HCT116 (cell line): ENCODE measurements around the gene NAXE. TPM values are rescaled to one million over a fixed set of nuclear protein-coding genes. Genes with fewer than 3 reads are reported as not detected.
A peak's percentile ranks its signal among the peaks of the same experiment; 100 is the strongest.

Source experiments
- ATAC-seq: fragments of 200-7000 bp; cut with Tn5 transposase; 2 replicates; pipeline ENCODE4 v1.9.1; 2020; ENCODE audit warnings: mild to moderate bottlenecking, moderate library complexity
- BruUV-seq: library from RNA; stranded (reverse); fragments of 400-500 nt; replicated peaks from 2 replicates; lab custom pipeline; 2021; lab: Mats Ljungman, UMichigan
- CTCF ChIA-PET: fragments of 300-600 bp; sonication (Branson Sonifier 250); formaldehyde crosslinking; loops from one replicate; lab custom pipeline; 2021; ENCODE audit warnings: antibody characterized with exemption; lab: Charles Lee
- POLR2A ChIA-PET: fragments of 300-600, 350-600 bp; sonication (Branson Sonifier 250); formaldehyde crosslinking; loops from one replicate; lab custom pipeline; 2021; ENCODE audit warnings: antibody characterized with exemption; lab: Charles Lee
- RAD21 ChIA-PET, 2 experiments: fragments of 300-600 bp; sonication (Branson Sonifier 250); formaldehyde crosslinking; loops; one replicate each; lab custom pipeline; 2023; ENCODE audit warnings: low total read pairs in 2 of 2; ENCODE audit not compliant: uncharacterized antibody in 2 of 2, unreplicated experiment in 2 of 2, low non-redundant PET in 1 of 2; lab: Charles Lee
- DNase-seq: peaks from one replicate; pipeline ENCODE4 v3.0.0-alpha.2; 2010; ENCODE audit warnings: low read depth, low spot score
- H2AFZ ChIP-seq: fragments of 200-600 bp; shearing (Covaris generic), sonication (generic); 2 replicates; pipeline ENCODE4 v1.6.1; 2017; ENCODE audit warnings: low read depth, mixed run types, mixed read lengths, antibody characterized with exemption, low read length; ENCODE audit not compliant: poor library complexity, severe bottlenecking
- H3K27ac ChIP-seq: 2 replicates; pipeline ENCODE4 v1.5.1; 2012; ENCODE audit warnings: low read depth, low read length
- H3K27me3 ChIP-seq: fragments of 200-600 bp; sonication (generic); 2 replicates; pipeline ENCODE4 v1.6.1; 2016; ENCODE audit warnings: mixed run types, low read length, mixed read lengths; ENCODE audit not compliant: insufficient read depth
- H3K36me3 ChIP-seq, 2 experiments: fragments of 200-500 bp in 1 of 2; fragments of 200-600 bp in 1 of 2; sonication (Bioruptor generic) in 1 of 2; sonication (generic) in 1 of 2; 2 replicates each; pipeline versions ENCODE4 v1.5.1 to v1.6.1; 2014 to 2016; ENCODE audit warnings: low read length in 2 of 2, inconsistent platforms in 1 of 2, mixed read lengths in 1 of 2, mixed run types in 1 of 2; ENCODE audit not compliant: insufficient read depth in 2 of 2, control insufficient read depth in 1 of 2
- H3K4me1 ChIP-seq, 2 experiments: fragments of 200-600 bp in 1 of 2; sonication (generic) in 1 of 2; 2 replicates each; pipeline versions ENCODE4 v1.5.1 to v1.6.1; 2012 to 2017; ENCODE audit warnings: low read length in 2 of 2, inconsistent platforms in 1 of 2, mild to moderate bottlenecking in 1 of 2, mixed read lengths in 1 of 2, mixed run types in 1 of 2, moderate library complexity in 1 of 2; ENCODE audit not compliant: insufficient read depth in 2 of 2, control insufficient read depth in 1 of 2
- H3K4me2 ChIP-seq: fragments of 200-600 bp; sonication (generic); 2 replicates; pipeline ENCODE4 v1.6.1; 2017; ENCODE audit warnings: mixed run types, low read length, mixed read lengths
- H3K4me3 ChIP-seq, 2 experiments: fragments of 200-600 bp in 1 of 2; sonication (generic) in 1 of 2; replicated peaks in 1 of 2; 2 replicates each; pipeline ENCODE4 v1.5.1; 2011 to 2016; ENCODE audit warnings: low read length in 2 of 2, control low read depth in 1 of 2, low read depth in 1 of 2, mild to moderate bottlenecking in 1 of 2, mixed read lengths in 1 of 2, mixed run types in 1 of 2
- H3K79me2 ChIP-seq: fragments of 200-600 bp; sonication (generic); 2 replicates; pipeline ENCODE4 v1.6.1; 2017; ENCODE audit warnings: mild to moderate bottlenecking, mixed run types, low read length, moderate library complexity, mixed read lengths; ENCODE audit not compliant: insufficient read depth
- H3K9ac ChIP-seq: fragments of 200-600 bp; sonication (generic); 2 replicates; pipeline ENCODE4 v1.6.1; 2016; ENCODE audit warnings: low read length, mixed read lengths
- H3K9me2 ChIP-seq: fragments of 200-600 bp; sonication (generic), shearing (Covaris generic); 2 replicates; pipeline ENCODE4 v1.6.1; 2017; ENCODE audit warnings: mixed run types, mild to moderate bottlenecking, moderate library complexity; ENCODE audit not compliant: insufficient read depth
- H3K9me3 ChIP-seq, 2 experiments: fragments of 200-500 bp in 1 of 2; fragments of 200-600 bp in 1 of 2; sonication (Bioruptor generic) in 1 of 2; sonication (generic) in 1 of 2; 2 replicates each; pipeline ENCODE4 v1.6.1; 2014 to 2017; ENCODE audit warnings: low read length in 2 of 2, mixed read lengths in 2 of 2, inconsistent platforms in 1 of 2, low read depth in 1 of 2, mild to moderate bottlenecking in 1 of 2, mixed run types in 1 of 2, moderate library complexity in 1 of 2; ENCODE audit not compliant: control insufficient read depth in 1 of 2, insufficient read depth in 1 of 2
- H4K20me1 ChIP-seq: fragments of 200-600 bp; sonication (generic), shearing (Covaris generic); 2 replicates; pipeline ENCODE4 v1.6.1; 2017; ENCODE audit warnings: mixed run types, mild to moderate bottlenecking, moderate library complexity; ENCODE audit not compliant: insufficient read depth
- CBX3 ChIP-seq: IDR thresholded peaks from 2 replicates; pipeline ENCODE4 v1.6.1; 2012; ENCODE audit warnings: low read depth
- EGR1 ChIP-seq: IDR thresholded peaks from 2 replicates; pipeline ENCODE4 v1.6.1; 2012; ENCODE audit warnings: low read depth
- ELF1 ChIP-seq: IDR thresholded peaks from 2 replicates; pipeline ENCODE4 v1.6.1; 2012; ENCODE audit warnings: low read depth, borderline replicate concordance
- JUND ChIP-seq: IDR thresholded peaks from 2 replicates; pipeline ENCODE4 v1.6.1; 2012
- POLR2AphosphoS5 ChIP-seq: IDR thresholded peaks from 2 replicates; pipeline ENCODE4 v1.6.1; 2011; ENCODE audit warnings: mild to moderate bottlenecking, low read depth, low read length, moderate library complexity
- REST ChIP-seq: IDR thresholded peaks from 2 replicates; pipeline ENCODE4 v1.6.1; 2012; ENCODE audit warnings: low read depth
- SRF ChIP-seq: IDR thresholded peaks from 2 replicates; pipeline ENCODE4 v1.6.1; 2012; ENCODE audit warnings: low read depth
- TCF7L2 ChIP-seq: IDR thresholded peaks from 2 replicates; pipeline ENCODE4 v1.7.0; 2011; ENCODE audit warnings: borderline replicate concordance, inconsistent platforms; ENCODE audit not compliant: insufficient read depth, insufficient read length; ENCODE audit errors: extremely low read depth
- YY1 ChIP-seq: IDR thresholded peaks from 2 replicates; pipeline ENCODE4 v1.6.1; 2011; ENCODE audit warnings: low read length, low read depth, moderate library complexity, mild to moderate bottlenecking; ENCODE audit not compliant: insufficient replicate concordance; ENCODE audit errors: extremely low read depth
- ZFX ChIP-seq: fragments of 450-650 bp; IDR thresholded peaks from 2 replicates; pipeline ENCODE4 v1.6.1; 2017
- ZNF274 ChIP-seq: fragments of 200-500 bp; sonication (Bioruptor generic); IDR thresholded peaks from 2 replicates; pipeline ENCODE4 v1.6.1; 2014; ENCODE audit warnings: mild to moderate bottlenecking, low read depth, low read length, inconsistent platforms
- intact Hi-C: fragments of 100-400 bp; cut with micrococcal nuclease; formaldehyde crosslinking; loops from 2 replicates; pipeline ENCODE4 v1.10.0; 2022
- total RNA-seq: library from RNA; stranded (reverse); gene quantifications from one replicate; pipeline ENCODE4 v1.2.1, GENCODE V29; 2021; ENCODE audit not compliant: unreplicated experiment

NAXE gene
- total RNA-seq, 1 experiment from 2014 or later, result 139 TPM

- TF ChIP-seq TCF7L2 (no peak), YY1 (no peak), EGR1 (no peak), ZNF274 (no peak), SRF (no peak), REST (no peak), ZFX (no peak), POLR2AphosphoS5 (no peak), ELF1 (no peak)
Observed at GRCh38 chr1:156632355-156632754, 40.8 kb downstream of the NAXE start (continued).

- Histone ChIP-seq H3K36me3 (peaks cover 8 to 10% of the 10 kb centered on the region in 2 experiments; a peak in 2 of 4 replicates), H3K79me2 (no peaks in the 10 kb centered on the region), H2AFZ (no peak overlapping the region), H3K27me3 (no peaks in the 10 kb centered on the region), H4K20me1 (no peaks in the 10 kb centered on the region), H3K9me2 (no peaks in the 10 kb centered on the region), H3K27ac (no peak overlapping the region), H3K4me2 (no peak overlapping the region), H3K9me3 (no peaks in the 10 kb centered on the region), H3K4me3 (no peak overlapping the region), H3K4me1 (peaks cover 8 to 27% of the 10 kb centered on the region in 2 experiments; a peak in 3 of 4 replicates), H3K9ac (no peak overlapping the region)
- ChIA-PET POLR2A (no interaction called here), RAD21 (no interaction called here), CTCF (interaction anchor here (5.9 kb wide), 1 partner anchor 10 kb away, joined by 33 read pairs; no protein-coding TSS in a partner anchor)
- no TSS peak for BruUV-seq
- ATAC-seq (peak; percentile 7; the same call in 1 of the 2 replicates), DNase-seq (no peak)
- intact Hi-C loops, result no loop called here
- TF ChIP-seq POLR2AphosphoS5, result peak; percentile 55
- TF ChIP-seq CBX3, result no peak
- peak; percentile 35; the same call in 1 of the 2 replicates for TF ChIP-seq JUND
Observed at GRCh38 chr1:156638189-156638985, 46.8 kb downstream of the NAXE start.
